Ishikawa (cell line): ENCODE data around the gene TAF3.

Experiments
- CREB1 ChIP-seq: IDR thresholded peaks from 2 replicates; pipeline ENCODE4 v1.6.1; 2012; ENCODE audit warnings: low read depth
- EGR1 ChIP-seq: IDR thresholded peaks from 2 replicates; pipeline ENCODE4 v1.6.1; 2012
- EP300 ChIP-seq: IDR thresholded peaks from 2 replicates; pipeline ENCODE4 v1.6.1; 2012; ENCODE audit warnings: borderline replicate concordance
- TAF1 ChIP-seq: IDR thresholded peaks from 2 replicates; pipeline ENCODE4 v1.6.1; 2012; ENCODE audit warnings: low read depth, mild to moderate bottlenecking
- USF1 ChIP-seq: IDR thresholded peaks from 2 replicates; pipeline ENCODE4 v1.6.1; 2012
- TF ChIP-seq, protein P1 (sequence below): IDR thresholded peaks from 2 replicates; pipeline ENCODE4 v1.6.1; 2012

GRCh38 chr10:7984325-7984724 is 166.0 kb downstream of the TAF3 start:
- TF ChIP-seq, protein P1, sequence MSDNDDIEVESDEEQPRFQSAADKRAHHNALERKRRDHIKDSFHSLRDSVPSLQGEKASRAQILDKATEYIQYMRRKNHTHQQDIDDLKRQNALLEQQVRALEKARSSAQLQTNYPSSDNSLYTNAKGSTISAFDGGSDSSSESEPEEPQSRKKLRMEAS: no peak
- TF ChIP-seq USF1 (no peak), EGR1 (no peak), EP300 (no peak), TAF1 (no peak), CREB1 (no peak)
